ENCODE results near the gene NRIP1.

GRCh38 chr21:15080526-15080925 lies 15.7 kb upstream of the NRIP1 start:
- TF ChIP-seq RFX5 (IDR thresholded peaks at IDR 0.05; ENCODE audit: borderline replicate concordance, low read depth, low read length) (no peak), EZH2 (IDR thresholded peaks at IDR 0.05; ENCODE audit: low read depth, low read length, severe bottlenecking) (no peak)
